Measurements from ENCODE around the gene SLC35A5. TPM values are rescaled to one million over a fixed set of nuclear protein-coding genes. Genes with fewer than 3 reads are reported as not detected.
A peak's percentile ranks its signal among the peaks of the same experiment; 100 is the strongest.

Gene SLC35A5
- polyA plus RNA-seq, 4 donors = 6.2 to 49.3 (median 14.1) TPM

DNA sequence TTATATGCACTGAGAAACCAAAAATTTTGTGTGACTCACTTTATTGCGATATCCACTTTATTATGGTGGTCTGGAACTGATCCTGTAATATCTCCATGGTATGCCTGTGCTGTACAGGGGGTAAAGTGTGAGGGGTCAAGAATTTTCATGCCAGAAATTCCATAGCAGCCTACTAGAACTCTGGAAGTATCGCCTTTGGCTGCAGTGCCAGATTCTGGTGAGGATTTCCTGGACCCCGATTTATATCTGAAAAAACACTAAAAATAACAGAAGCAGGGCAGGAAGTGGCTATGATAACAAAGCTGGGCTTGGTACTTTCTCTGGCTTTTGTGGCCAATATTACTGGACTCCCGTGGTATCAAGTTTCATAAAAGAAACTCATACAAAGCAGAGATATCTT lies 42.7 kb downstream of the SLC35A5 start:
- no peaks in the 10 kb centered on the region for H3K36me3 ChIP-seq (ENCODE audit: control insufficient read depth in 3 of 3, insufficient read depth in 2 of 3, low read depth in 1 of 3, low read length in 3 of 3)
- no peak overlapping the region for H3K27ac ChIP-seq (ENCODE audit: low read depth in 1 of 3, low read length in 2 of 3)
- DNase-seq (no peak), FAIRE-seq (no peak)
- H3K4me3 ChIP-seq (ENCODE audit: low read depth in 1 of 3, low read length in 3 of 3) = no peak overlapping the region
- no peaks in the 10 kb centered on the region for H3K4me1 ChIP-seq (ENCODE audit: control insufficient read depth in 3 of 3, insufficient read depth in 2 of 3, low read depth in 1 of 3, low read length in 2 of 3)
- WGBS, 3 donors = 53 to 68% (median 62%) methylated on average over 4 of the region's 4 CpGs
- H3K9me3 ChIP-seq (ENCODE audit: control insufficient read depth in 2 of 2, insufficient read depth in 1 of 2, low read depth in 1 of 2, low read length in 1 of 2) = no peaks in the 10 kb centered on the region
- no peaks in the 10 kb centered on the region for H3K27me3 ChIP-seq (ENCODE audit: control insufficient read depth in 3 of 3, insufficient read depth in 3 of 3, low read length in 3 of 3)

DNA sequence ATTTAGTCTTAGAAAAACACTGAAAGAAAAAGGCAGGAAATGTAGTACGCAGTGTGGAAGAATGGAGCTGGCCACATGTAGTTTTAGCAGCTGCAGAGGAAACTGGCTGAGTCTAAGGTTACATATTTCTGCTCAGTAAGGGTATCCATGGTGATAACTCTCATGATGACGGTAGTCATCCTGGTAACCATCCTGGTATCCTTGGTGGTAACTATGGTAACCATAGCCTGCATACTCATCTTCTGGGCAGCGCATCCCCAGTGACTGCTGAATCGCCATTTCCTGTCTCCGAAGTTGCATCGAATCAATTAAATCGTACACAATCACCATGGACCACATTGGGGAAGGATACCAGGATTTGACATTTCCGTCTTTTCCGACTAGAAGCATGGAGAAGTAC lies 43.4 kb downstream of the SLC35A5 start:
- H3K4me1 ChIP-seq (ENCODE audit: control insufficient read depth in 3 of 3, insufficient read depth in 2 of 3, low read depth in 1 of 3, low read length in 2 of 3) = no peaks in the 10 kb centered on the region
- FAIRE-seq (no peak), DNase-seq (peak in 1 of 2 donors; percentile 6)
- H3K36me3 ChIP-seq (ENCODE audit: control insufficient read depth in 3 of 3, insufficient read depth in 2 of 3, low read depth in 1 of 3, low read length in 3 of 3) = no peaks in the 10 kb centered on the region
- H3K27me3 ChIP-seq (ENCODE audit: control insufficient read depth in 3 of 3, insufficient read depth in 3 of 3, low read length in 3 of 3) = no peaks in the 10 kb centered on the region
- no peak overlapping the region for H3K27ac ChIP-seq (ENCODE audit: low read depth in 1 of 3, low read length in 2 of 3)
- 77 to 92% (median 84%) methylated on average over 9 of the region's 9 CpGs for WGBS, 3 donors
- no peaks in the 10 kb centered on the region for H3K9me3 ChIP-seq (ENCODE audit: control insufficient read depth in 2 of 2, insufficient read depth in 1 of 2, low read depth in 1 of 2, low read length in 1 of 2)
- no peak overlapping the region for H3K4me3 ChIP-seq (ENCODE audit: low read depth in 1 of 3, low read length in 3 of 3)

DNA sequence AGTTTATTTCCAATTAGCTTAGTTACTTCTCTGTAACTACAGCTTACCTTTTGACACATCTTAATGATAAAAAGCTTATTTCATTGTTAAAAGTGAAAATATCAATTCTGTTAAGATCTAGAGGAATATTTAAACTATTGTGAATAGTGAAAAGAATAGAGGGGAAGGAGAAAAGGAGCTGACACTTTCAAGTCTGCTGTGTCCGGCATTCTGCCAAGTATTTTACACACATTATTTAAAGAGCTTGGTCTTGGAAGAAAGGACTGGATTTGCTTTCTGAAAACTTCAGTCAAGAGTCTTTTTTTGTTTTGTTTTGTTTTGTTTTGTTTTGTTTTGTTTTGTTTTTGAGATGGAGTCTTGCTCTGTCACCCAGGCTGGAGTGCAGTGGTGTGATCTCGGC lies 44.3 kb downstream of the SLC35A5 start:
- no peaks in the 10 kb centered on the region for H3K27me3 ChIP-seq (ENCODE audit: control insufficient read depth in 3 of 3, insufficient read depth in 3 of 3, low read length in 3 of 3)
- no peak overlapping the region for H3K4me3 ChIP-seq (ENCODE audit: low read depth in 1 of 3, low read length in 3 of 3)
- FAIRE-seq (no peak), DNase-seq (no peak)
- 92 to 96% (median 96%) methylated on average over 2 of the region's 2 CpGs for WGBS, 3 donors
- H3K4me1 ChIP-seq (ENCODE audit: control insufficient read depth in 3 of 3, insufficient read depth in 2 of 3, low read depth in 1 of 3, low read length in 2 of 3) = no peaks in the 10 kb centered on the region
- H3K36me3 ChIP-seq (ENCODE audit: control insufficient read depth in 3 of 3, insufficient read depth in 2 of 3, low read depth in 1 of 3, low read length in 3 of 3) = no peaks in the 10 kb centered on the region
- H3K27ac ChIP-seq (ENCODE audit: low read depth in 1 of 3, low read length in 2 of 3) = no peak overlapping the region
- H3K9me3 ChIP-seq (ENCODE audit: control insufficient read depth in 2 of 2, insufficient read depth in 1 of 2, low read depth in 1 of 2, low read length in 1 of 2) = no peaks in the 10 kb centered on the region

DNA sequence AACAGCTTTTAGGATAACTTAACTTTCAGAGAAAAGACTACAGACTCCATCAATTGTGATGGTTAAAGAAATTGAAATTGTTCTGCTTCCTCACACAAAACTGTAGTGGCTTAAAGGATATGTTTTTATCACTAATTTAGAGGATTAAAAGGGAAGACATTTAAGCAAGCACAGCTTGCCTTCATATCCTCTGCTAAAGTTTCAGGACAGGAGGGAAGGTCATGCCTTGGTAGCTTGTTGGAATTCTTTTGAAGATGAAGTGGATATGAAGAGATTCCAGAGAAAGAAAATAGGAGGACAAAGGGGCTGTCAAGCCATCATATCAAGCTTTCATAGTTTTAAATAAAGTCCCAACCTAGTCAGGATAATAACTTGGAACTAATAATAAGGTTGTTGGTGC lies 46.0 kb downstream of the SLC35A5 start:
- H3K4me1 ChIP-seq (ENCODE audit: control insufficient read depth in 3 of 3, insufficient read depth in 2 of 3, low read depth in 1 of 3, low read length in 2 of 3) = no peaks in the 10 kb centered on the region
- DNase-seq (no peak), FAIRE-seq (no peak)
- no peak overlapping the region for H3K4me3 ChIP-seq (ENCODE audit: low read depth in 1 of 3, low read length in 3 of 3)
- H3K27me3 ChIP-seq (ENCODE audit: control insufficient read depth in 3 of 3, insufficient read depth in 3 of 3, low read length in 3 of 3) = peaks cover 0 to 3% (median 0%) of the 10 kb centered on the region in 3 donors
- no peaks in the 10 kb centered on the region for H3K36me3 ChIP-seq (ENCODE audit: control insufficient read depth in 3 of 3, insufficient read depth in 2 of 3, low read depth in 1 of 3, low read length in 3 of 3)
- no peak overlapping the region for H3K27ac ChIP-seq (ENCODE audit: low read depth in 1 of 3, low read length in 2 of 3)
- H3K9me3 ChIP-seq (ENCODE audit: control insufficient read depth in 2 of 2, insufficient read depth in 1 of 2, low read depth in 1 of 2, low read length in 1 of 2) = no peaks in the 10 kb centered on the region

DNA sequence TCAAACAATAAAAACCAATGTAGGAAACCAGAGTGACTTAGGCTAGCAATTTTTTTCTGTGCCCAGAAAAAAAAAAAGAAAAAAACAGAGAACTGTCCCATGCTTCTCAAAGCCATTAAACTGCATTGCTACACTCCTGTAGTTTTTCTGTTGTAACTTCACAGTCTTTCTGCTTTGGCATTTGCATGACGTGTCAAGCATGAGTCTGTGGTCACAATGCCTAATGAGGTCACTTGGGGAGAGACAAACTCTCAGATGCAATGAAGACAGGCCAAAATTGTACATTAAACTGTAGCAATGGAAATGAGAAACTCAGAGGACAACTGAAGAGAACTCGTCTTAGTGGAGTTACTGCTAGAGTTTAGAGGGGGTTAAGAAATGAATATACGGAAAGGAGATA lies 48.3 kb downstream of the SLC35A5 start:
- H3K4me1 ChIP-seq (ENCODE audit: control insufficient read depth in 3 of 3, insufficient read depth in 2 of 3, low read depth in 1 of 3, low read length in 2 of 3) = no peaks in the 10 kb centered on the region
- no peaks in the 10 kb centered on the region for H3K9me3 ChIP-seq (ENCODE audit: control insufficient read depth in 2 of 2, insufficient read depth in 1 of 2, low read depth in 1 of 2, low read length in 1 of 2)
- FAIRE-seq (no peak), DNase-seq (no peak)
- no peak overlapping the region for H3K27ac ChIP-seq (ENCODE audit: low read depth in 1 of 3, low read length in 2 of 3)
- no peaks in the 10 kb centered on the region for H3K36me3 ChIP-seq (ENCODE audit: control insufficient read depth in 3 of 3, insufficient read depth in 2 of 3, low read depth in 1 of 3, low read length in 3 of 3)
- no peak overlapping the region for H3K4me3 ChIP-seq (ENCODE audit: low read depth in 1 of 3, low read length in 3 of 3)
- H3K27me3 ChIP-seq (ENCODE audit: control insufficient read depth in 3 of 3, insufficient read depth in 3 of 3, low read length in 3 of 3) = peaks cover 0 to 3% (median 0%) of the 10 kb centered on the region in 3 donors
- WGBS, 3 donors = 75 to 85% (median 80%) methylated on average over 3 of the region's 3 CpGs

DNA sequence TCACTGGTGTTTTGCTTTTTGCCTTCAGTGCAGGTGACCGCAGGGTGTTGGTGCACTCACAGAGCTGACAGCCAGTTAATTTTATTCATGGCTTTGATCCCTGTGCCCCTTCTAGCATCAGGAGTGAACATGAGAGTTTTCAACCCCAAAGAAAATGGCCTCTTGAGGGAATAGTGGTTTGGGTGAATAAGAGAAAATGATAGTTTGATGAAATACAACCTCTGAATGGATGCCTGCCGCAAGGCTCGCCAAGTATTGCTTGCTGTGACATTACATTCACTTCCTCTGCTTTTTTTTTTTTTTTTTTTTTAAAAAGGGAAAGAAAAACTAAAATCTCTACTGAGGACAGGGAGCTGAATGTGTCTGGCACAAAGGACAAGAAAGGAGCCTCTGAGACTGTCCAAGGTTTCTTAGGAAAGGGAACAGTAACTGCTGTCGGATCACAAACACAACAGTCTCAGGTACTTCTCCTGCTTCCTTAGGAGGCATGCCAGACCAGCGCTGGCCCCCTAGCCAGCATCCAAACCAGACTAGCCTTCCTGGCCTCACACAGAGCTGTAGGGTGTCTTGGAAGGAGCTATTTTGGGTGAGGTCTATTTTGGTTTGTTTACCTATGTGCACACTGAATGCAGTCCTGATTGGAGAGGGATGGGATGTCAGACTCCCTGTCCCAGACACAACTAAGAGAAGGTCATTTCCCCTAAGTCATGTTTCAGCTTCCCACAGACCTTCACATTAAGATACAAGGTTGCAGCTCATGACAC lies 50.1 kb downstream of the SLC35A5 start:
- DNase-seq = no peak
- Histone ChIP-seq H3K27me3 (ENCODE audit: control insufficient read depth in 3 of 3, insufficient read depth in 3 of 3, low read length in 3 of 3) (peaks cover 0 to 3% (median 0%) of the 10 kb centered on the region in 3 donors), H3K4me3 (ENCODE audit: low read depth in 1 of 3, low read length in 3 of 3) (no peak overlapping the region), H3K4me1 (ENCODE audit: control insufficient read depth in 3 of 3, insufficient read depth in 2 of 3, low read depth in 1 of 3, low read length in 2 of 3) (no peaks in the 10 kb centered on the region), H3K36me3 (ENCODE audit: control insufficient read depth in 3 of 3, insufficient read depth in 2 of 3, low read depth in 1 of 3, low read length in 3 of 3) (no peaks in the 10 kb centered on the region), H3K27ac (ENCODE audit: low read depth in 1 of 3, low read length in 2 of 3) (no peak overlapping the region), H3K9me3 (ENCODE audit: control insufficient read depth in 2 of 2, insufficient read depth in 1 of 2, low read depth in 1 of 2, low read length in 1 of 2) (no peaks in the 10 kb centered on the region)
- WGBS, 3 donors = 81 to 88% (median 83%) methylated on average over 5 of the region's 5 CpGs
- FAIRE-seq = no peak

DNA sequence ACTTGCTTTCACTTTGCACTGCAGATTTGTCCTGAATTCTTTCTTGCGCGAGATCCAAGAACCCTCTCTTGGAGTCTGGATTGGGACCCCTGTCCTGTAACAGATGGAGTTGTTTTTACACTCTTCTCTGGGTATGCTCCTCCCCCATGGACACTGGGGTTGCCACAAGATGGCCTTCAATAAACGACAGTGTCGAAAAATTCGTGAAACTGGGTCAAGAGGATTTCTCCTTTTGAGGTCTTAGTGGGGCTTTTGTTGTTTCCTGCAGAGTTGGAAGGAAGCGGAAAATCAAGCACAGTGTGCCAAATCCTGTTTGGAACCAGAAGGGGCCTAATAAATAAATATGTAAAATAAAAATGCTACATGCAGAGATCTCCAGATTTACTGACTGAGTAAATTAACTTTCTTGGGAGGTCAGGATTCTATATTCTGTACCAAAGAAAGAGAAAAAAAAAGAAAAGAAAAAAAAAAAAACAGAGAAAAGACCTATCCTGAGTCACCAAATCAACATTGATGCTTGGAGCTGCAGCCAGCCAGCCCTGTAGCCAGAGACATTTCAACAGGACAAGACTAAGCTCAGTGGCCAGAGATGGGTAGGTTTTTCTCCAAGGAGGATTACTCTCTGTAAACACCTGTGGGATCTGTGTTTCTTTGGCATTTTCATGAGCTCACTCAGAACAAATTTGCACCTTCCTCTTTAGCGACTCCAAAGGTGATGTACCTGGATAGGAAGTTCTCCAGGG lies 54.3 kb downstream of the SLC35A5 start:
- FAIRE-seq (no peak), DNase-seq (no peak)
- peaks cover 0 to 3% (median 0%) of the 10 kb centered on the region in 3 donors for H3K27me3 ChIP-seq (ENCODE audit: control insufficient read depth in 3 of 3, insufficient read depth in 3 of 3, low read length in 3 of 3)
- no peaks in the 10 kb centered on the region for H3K4me1 ChIP-seq (ENCODE audit: control insufficient read depth in 3 of 3, insufficient read depth in 2 of 3, low read depth in 1 of 3, low read length in 2 of 3)
- H3K4me3 ChIP-seq (ENCODE audit: low read depth in 1 of 3, low read length in 3 of 3) = no peak overlapping the region
- no peaks in the 10 kb centered on the region for H3K36me3 ChIP-seq (ENCODE audit: control insufficient read depth in 3 of 3, insufficient read depth in 2 of 3, low read depth in 1 of 3, low read length in 3 of 3)
- H3K27ac ChIP-seq (ENCODE audit: low read depth in 1 of 3, low read length in 2 of 3) = peak overlapping the region in 1 of 3 donors; percentile 14
- WGBS, 3 donors = 71 to 74% (median 74%) methylated on average over 7 of the region's 7 CpGs
- H3K9me3 ChIP-seq (ENCODE audit: control insufficient read depth in 2 of 2, insufficient read depth in 1 of 2, low read depth in 1 of 2, low read length in 1 of 2) = no peaks in the 10 kb centered on the region

DNA sequence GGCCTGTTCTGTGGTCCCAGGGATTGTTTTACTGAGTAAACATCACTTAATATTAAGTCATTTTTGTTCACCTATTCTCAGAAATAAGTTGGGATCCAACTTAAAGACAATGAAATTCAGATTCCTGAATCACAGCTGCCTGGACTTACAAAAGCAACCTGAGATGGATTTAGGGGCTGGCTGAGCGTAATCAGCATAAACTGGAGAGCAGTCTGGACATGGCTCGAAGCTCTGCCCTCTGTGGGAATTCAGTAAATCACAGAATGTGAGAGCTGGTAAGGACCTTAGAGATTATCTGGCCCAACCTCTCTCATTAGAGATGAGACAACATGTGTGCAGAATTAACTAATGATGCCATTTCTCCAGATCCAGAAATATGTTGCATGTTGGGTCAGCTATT lies 55.4 kb downstream of the SLC35A5 start:
- Histone ChIP-seq H3K36me3 (ENCODE audit: control insufficient read depth in 3 of 3, insufficient read depth in 2 of 3, low read depth in 1 of 3, low read length in 3 of 3) (no peaks in the 10 kb centered on the region), H3K4me3 (ENCODE audit: low read depth in 1 of 3, low read length in 3 of 3) (no peak overlapping the region), H3K4me1 (ENCODE audit: control insufficient read depth in 3 of 3, insufficient read depth in 2 of 3, low read depth in 1 of 3, low read length in 2 of 3) (no peaks in the 10 kb centered on the region), H3K9me3 (ENCODE audit: control insufficient read depth in 2 of 2, insufficient read depth in 1 of 2, low read depth in 1 of 2, low read length in 1 of 2) (no peaks in the 10 kb centered on the region), H3K27ac (ENCODE audit: low read depth in 1 of 3, low read length in 2 of 3) (no peak overlapping the region), H3K27me3 (ENCODE audit: control insufficient read depth in 3 of 3, insufficient read depth in 3 of 3, low read length in 3 of 3) (no peaks in the 10 kb centered on the region)
- no peak for DNase-seq
- WGBS, 3 donors = 93 to 95% (median 94%) methylated on average over 2 of the region's 2 CpGs
- no peak for FAIRE-seq

Data from small intestine (tissue), 7 donors.